Liver (tissue), 9 donors: ENCODE data around the gene PSEN2. TPM values are rescaled to one million over a fixed set of nuclear protein-coding genes. Genes with fewer than 3 reads are reported as not detected.

ENCODE experiments used
- DNase-seq: peaks from one replicate; pipeline ENCODE4 v3.0.0-alpha.2; 2017; ENCODE audit warnings: low spot score
- H3K27ac ChIP-seq, 2 donors: one replicate each; pipeline ENCODE4 v1.7.0; 2013; ENCODE audit warnings: inconsistent platforms in 2 of 2, low read length in 2 of 2, control low read depth in 1 of 2, low read depth in 1 of 2, mild to moderate bottlenecking in 1 of 2
- H3K27me3 ChIP-seq, 4 donors: one replicate each; pipeline versions ENCODE4 v1.6.1 to v1.7.0; 2013; ENCODE audit warnings: low read length in 3 of 4, inconsistent platforms in 1 of 4, mild to moderate bottlenecking in 1 of 4, moderate library complexity in 1 of 4; ENCODE audit not compliant: control insufficient read depth in 4 of 4, insufficient read depth in 4 of 4
- H3K36me3 ChIP-seq, 4 donors: one replicate each; pipeline versions ENCODE4 v1.6.1 to v1.7.0; 2013; ENCODE audit warnings: low read length in 3 of 4, mild to moderate bottlenecking in 3 of 4, low read depth in 1 of 4, moderate library complexity in 1 of 4; ENCODE audit not compliant: control insufficient read depth in 4 of 4, insufficient read depth in 3 of 4
- H3K4me1 ChIP-seq, 4 donors: one replicate each; pipeline versions ENCODE4 v1.6.1 to v1.7.0; 2013; ENCODE audit warnings: low read length in 3 of 4, mild to moderate bottlenecking in 3 of 4, moderate library complexity in 1 of 4; ENCODE audit not compliant: control insufficient read depth in 4 of 4, insufficient read depth in 4 of 4
- H3K4me3 ChIP-seq, 3 donors: one replicate each; pipeline versions ENCODE4 v1.6.1 to v1.7.0; 2013; ENCODE audit warnings: low read length in 3 of 3, control low read depth in 1 of 3, low read depth in 1 of 3, mild to moderate bottlenecking in 1 of 3
- H3K9ac ChIP-seq, 2 donors: one replicate each; pipeline ENCODE4 v1.7.0; 2013; ENCODE audit warnings: low read length in 2 of 2, mild to moderate bottlenecking in 2 of 2, moderate library complexity in 2 of 2, control low read depth in 1 of 2, low read depth in 1 of 2
- H3K9me3 ChIP-seq, 4 donors: one replicate each; pipeline versions ENCODE4 v1.6.1 to v1.7.0; 2013; ENCODE audit warnings: low read length in 3 of 4; ENCODE audit not compliant: control insufficient read depth in 4 of 4
- EGR1 ChIP-seq, 2 donors: IDR thresholded peaks; 2 replicates each; pipeline ENCODE4 v1.6.1; 2016 to 2018; ENCODE audit warnings: antibody characterized with exemption in 2 of 2, low read depth in 2 of 2
- FOXA1 ChIP-seq: IDR thresholded peaks from 2 replicates; pipeline ENCODE4 v1.6.1; 2016; ENCODE audit warnings: antibody characterized with exemption
- FOXA2 ChIP-seq: IDR thresholded peaks from 2 replicates; pipeline ENCODE4 v1.6.1; 2016; ENCODE audit warnings: antibody characterized with exemption
- GABPA ChIP-seq, 2 donors: IDR thresholded peaks in 1 of 2; conservative IDR thresholded peaks in 1 of 2; 2 replicates each; pipeline ENCODE4 v1.6.1; 2016; ENCODE audit warnings: antibody characterized with exemption in 2 of 2, mild to moderate bottlenecking in 1 of 2, moderate library complexity in 1 of 2
- NR2F2 ChIP-seq: IDR thresholded peaks from 2 replicates; pipeline ENCODE4 v1.6.1; 2016; ENCODE audit warnings: antibody characterized with exemption
- RAD21 ChIP-seq, 2 donors: IDR thresholded peaks; 2 replicates each; pipeline ENCODE4 v1.6.1; 2016; ENCODE audit warnings: antibody characterized with exemption in 2 of 2, mild to moderate bottlenecking in 2 of 2
- RXRA ChIP-seq, 2 donors: IDR thresholded peaks; 2 replicates each; pipeline ENCODE4 v1.6.1; 2017 to 2018; ENCODE audit warnings: antibody characterized with exemption in 2 of 2, mild to moderate bottlenecking in 1 of 2
- SP1 ChIP-seq: IDR thresholded peaks from 2 replicates; pipeline ENCODE4 v1.6.1; 2018; ENCODE audit warnings: antibody characterized with exemption, mild to moderate bottlenecking
- TAF1 ChIP-seq: conservative IDR thresholded peaks from 2 replicates; pipeline ENCODE4 v1.6.1; 2016; ENCODE audit warnings: antibody characterized with exemption, mild to moderate bottlenecking
- WGBS: extraction: QIAGEN DNeasy Blood & Tissue Kit; methylation state at CpG from one replicate; pipeline ENCODE4 v1.1.7; 2013; 5-methylcytosine and 5-hydroxymethylcytosine counted together
- polyA plus RNA-seq, 2 donors: library from polyadenylated mRNA; stranded (reverse) in 1 of 2; unstranded in 1 of 2; fragments of 200-250 nt in 1 of 2; fragments of >200 nt in 1 of 2; fragmentation: Nextera tagmentation in 1 of 2; extraction: Ambion mirVana in 1 of 2; gene quantifications; one replicate each; pipeline versions ENCODE4 v1.2.1 to v1.2.3, GENCODE V29; 2013 to 2015
- total RNA-seq, 2 donors: library from RNA; depleted of rRNA; stranded (reverse); fragments of >200 nt; gene quantifications; one replicate each; pipeline ENCODE4 v1.2.3, GENCODE V29; 2014
- TF ChIP-seq, protein P1 (sequence below): IDR thresholded peaks from 2 replicates; pipeline ENCODE4 v1.6.1; 2016; ENCODE audit warnings: antibody characterized with exemption
- TF ChIP-seq, protein P2 (sequence below): IDR thresholded peaks from 2 replicates; pipeline ENCODE4 v1.6.1; 2016; ENCODE audit warnings: antibody characterized with exemption
- TF ChIP-seq, protein P3 (sequence below): IDR thresholded peaks from 2 replicates; pipeline ENCODE4 v1.6.1; 2016; ENCODE audit warnings: antibody characterized with exemption
- TF ChIP-seq, protein P4 (sequence below): IDR thresholded peaks from 2 replicates; pipeline ENCODE4 v1.6.1; 2016; ENCODE audit warnings: antibody characterized with exemption, mild to moderate bottlenecking
- donor health status: healthy.
- donor health status: healthy.
- donor health status: healthy.
- donor health status: healthy.
- donor health status: healthy.

Gene PSEN2
- total and polyA plus RNA-seq, 4 donors, result 6.9 to 19.0 (median 10.8) TPM

DNA sequence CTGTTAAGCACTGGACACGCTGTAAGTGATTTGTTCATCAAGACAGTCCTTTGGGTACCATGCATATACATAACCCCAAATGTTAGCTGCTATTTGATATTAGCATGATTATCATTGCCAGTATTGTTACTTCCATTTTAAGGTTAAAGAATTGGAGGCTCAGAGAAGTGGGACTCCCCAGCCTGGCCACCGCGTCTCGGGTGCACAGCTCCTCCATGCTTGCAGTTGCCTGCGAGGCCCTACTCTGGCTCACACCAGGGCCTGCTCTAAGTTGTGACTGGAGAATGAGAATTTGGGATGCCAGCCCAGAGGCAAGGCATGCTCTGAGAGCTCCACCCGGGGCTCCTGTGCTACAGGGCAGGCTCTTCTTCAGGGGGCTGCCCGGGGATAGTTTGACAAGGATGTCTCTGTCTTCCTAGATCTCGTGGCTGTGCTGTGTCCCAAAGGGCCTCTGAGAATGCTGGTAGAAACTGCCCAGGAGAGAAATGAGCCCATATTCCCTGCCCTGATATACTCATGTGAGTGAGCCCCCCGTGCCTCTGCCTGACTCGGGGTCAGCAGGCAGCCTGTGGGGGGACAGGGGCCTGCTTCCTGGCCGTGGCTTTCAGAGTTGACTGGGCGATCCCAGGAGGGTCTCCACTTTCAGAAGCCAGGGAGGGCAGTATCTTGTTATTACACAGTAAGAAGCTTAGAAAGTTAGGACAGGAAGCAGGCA is 19.4 kb downstream of the PSEN2 start:
- H3K4me3 ChIP-seq, result no peak overlapping the region
- WGBS, result 96% methylated on average over 12 of the region's 12 CpGs
- no peak overlapping the region for H3K9ac ChIP-seq
- H3K27ac ChIP-seq, result no peak overlapping the region
- no peak for DNase-seq
- TF ChIP-seq FOXA1, result no peak
- TF ChIP-seq SP1, result no peak
- no peak for TF ChIP-seq FOXA2
- no peak for TF ChIP-seq EGR1 (IDR thresholded peaks at IDR 0.05; ENCODE audit: low read depth in 2 of 2)
- no peak for TF ChIP-seq RXRA (IDR thresholded peaks at IDR 0.05)
- no peak for TF ChIP-seq RAD21 (IDR thresholded peaks at IDR 0.05)
- TF ChIP-seq TAF1, result no peak
- TF ChIP-seq, protein P1, sequence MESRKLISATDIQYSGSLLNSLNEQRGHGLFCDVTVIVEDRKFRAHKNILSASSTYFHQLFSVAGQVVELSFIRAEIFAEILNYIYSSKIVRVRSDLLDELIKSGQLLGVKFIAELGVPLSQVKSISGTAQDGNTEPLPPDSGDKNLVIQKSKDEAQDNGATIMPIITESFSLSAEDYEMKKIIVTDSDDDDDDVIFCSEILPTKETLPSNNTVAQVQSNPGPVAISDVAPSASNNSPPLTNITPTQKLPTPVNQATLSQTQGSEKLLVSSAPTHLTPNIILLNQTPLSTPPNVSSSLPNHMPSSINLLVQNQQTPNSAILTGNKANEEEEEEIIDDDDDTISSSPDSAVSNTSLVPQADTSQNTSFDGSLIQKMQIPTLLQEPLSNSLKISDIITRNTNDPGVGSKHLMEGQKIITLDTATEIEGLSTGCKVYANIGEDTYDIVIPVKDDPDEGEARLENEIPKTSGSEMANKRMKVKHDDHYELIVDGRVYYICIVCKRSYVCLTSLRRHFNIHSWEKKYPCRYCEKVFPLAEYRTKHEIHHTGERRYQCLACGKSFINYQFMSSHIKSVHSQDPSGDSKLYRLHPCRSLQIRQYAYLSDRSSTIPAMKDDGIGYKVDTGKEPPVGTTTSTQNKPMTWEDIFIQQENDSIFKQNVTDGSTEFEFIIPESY, result no peak
- TF ChIP-seq, protein P2, sequence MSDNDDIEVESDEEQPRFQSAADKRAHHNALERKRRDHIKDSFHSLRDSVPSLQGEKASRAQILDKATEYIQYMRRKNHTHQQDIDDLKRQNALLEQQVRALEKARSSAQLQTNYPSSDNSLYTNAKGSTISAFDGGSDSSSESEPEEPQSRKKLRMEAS, result no peak
- no peak for TF ChIP-seq NR2F2
- TF ChIP-seq, protein P3, sequence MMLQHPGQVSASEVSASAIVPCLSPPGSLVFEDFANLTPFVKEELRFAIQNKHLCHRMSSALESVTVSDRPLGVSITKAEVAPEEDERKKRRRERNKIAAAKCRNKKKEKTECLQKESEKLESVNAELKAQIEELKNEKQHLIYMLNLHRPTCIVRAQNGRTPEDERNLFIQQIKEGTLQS, result no peak
- no peaks in the 10 kb centered on the region for H3K27me3 ChIP-seq
- H3K36me3 ChIP-seq, result peaks cover 7 to 42% (median 15%) of the 10 kb centered on the region in 4 donors
- H3K4me1 ChIP-seq, result peaks cover 0 to 3% (median under 1%) of the 10 kb centered on the region in 4 donors
- H3K9me3 ChIP-seq, result no peaks in the 10 kb centered on the region

DNA sequence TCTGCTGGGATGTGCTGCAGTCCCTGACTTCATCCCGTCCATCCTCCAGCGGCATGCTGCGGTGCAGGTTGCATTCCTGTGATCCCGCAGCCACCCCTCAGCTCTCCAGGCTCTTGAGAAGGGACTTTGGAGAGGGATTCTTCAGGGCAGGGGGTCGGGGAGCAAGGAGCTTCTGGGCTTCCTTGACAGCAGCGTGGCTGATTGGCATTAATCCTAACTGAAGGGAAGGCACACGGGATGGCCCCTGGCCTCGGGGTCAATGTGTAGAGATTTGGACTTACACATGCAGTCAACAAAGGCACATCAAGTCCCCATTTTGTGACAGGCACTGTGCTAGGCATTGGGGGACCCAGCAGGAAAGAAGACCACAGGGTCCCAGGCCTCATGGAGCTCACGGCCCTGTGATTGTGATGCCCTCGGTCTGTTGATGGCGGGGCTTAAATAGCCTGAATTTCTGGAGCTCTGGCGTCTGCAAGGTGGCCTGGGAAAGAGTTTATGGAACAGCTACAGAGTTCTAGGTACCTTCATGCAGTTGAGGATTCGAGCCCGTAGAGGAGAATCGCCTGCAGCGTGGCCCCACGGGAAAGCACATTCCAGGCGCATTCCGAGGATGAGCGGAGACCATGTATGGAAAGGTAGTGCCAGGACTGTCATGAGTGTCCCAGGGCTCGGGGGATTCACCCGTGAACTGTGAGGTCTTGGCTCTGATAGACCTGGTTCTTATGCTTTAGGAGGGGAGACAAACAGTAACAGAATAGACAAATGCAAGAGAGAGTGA is 20.1 kb downstream of the PSEN2 start:
- Histone ChIP-seq H3K4me1 (peaks cover 0 to 3% (median 0%) of the 10 kb centered on the region in 4 donors), H3K9me3 (no peaks in the 10 kb centered on the region), H3K4me3 (no peak overlapping the region), H3K27ac (no peak overlapping the region), H3K9ac (no peak overlapping the region), H3K36me3 (peaks cover 7 to 45% (median 17%) of the 10 kb centered on the region in 4 donors), H3K27me3 (no peaks in the 10 kb centered on the region)
- 91% methylated on average over 22 of the region's 22 CpGs for WGBS
- TF ChIP-seq, protein P4, sequence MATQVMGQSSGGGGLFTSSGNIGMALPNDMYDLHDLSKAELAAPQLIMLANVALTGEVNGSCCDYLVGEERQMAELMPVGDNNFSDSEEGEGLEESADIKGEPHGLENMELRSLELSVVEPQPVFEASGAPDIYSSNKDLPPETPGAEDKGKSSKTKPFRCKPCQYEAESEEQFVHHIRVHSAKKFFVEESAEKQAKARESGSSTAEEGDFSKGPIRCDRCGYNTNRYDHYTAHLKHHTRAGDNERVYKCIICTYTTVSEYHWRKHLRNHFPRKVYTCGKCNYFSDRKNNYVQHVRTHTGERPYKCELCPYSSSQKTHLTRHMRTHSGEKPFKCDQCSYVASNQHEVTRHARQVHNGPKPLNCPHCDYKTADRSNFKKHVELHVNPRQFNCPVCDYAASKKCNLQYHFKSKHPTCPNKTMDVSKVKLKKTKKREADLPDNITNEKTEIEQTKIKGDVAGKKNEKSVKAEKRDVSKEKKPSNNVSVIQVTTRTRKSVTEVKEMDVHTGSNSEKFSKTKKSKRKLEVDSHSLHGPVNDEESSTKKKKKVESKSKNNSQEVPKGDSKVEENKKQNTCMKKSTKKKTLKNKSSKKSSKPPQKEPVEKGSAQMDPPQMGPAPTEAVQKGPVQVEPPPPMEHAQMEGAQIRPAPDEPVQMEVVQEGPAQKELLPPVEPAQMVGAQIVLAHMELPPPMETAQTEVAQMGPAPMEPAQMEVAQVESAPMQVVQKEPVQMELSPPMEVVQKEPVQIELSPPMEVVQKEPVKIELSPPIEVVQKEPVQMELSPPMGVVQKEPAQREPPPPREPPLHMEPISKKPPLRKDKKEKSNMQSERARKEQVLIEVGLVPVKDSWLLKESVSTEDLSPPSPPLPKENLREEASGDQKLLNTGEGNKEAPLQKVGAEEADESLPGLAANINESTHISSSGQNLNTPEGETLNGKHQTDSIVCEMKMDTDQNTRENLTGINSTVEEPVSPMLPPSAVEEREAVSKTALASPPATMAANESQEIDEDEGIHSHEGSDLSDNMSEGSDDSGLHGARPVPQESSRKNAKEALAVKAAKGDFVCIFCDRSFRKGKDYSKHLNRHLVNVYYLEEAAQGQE, result no peak
- TF ChIP-seq GABPA (IDR thresholded peaks at IDR 0.05 in 1 of 2, conservative IDR thresholded peaks at IDR 0.05 in 1 of 2) (no peak), SP1 (no peak), RXRA (IDR thresholded peaks at IDR 0.05) (no peak), EGR1 (IDR thresholded peaks at IDR 0.05; ENCODE audit: low read depth in 2 of 2) (no peak)
- no peak for DNase-seq
